Measurements from ENCODE around the gene SORCS3.

Gene SORCS3

DNA sequence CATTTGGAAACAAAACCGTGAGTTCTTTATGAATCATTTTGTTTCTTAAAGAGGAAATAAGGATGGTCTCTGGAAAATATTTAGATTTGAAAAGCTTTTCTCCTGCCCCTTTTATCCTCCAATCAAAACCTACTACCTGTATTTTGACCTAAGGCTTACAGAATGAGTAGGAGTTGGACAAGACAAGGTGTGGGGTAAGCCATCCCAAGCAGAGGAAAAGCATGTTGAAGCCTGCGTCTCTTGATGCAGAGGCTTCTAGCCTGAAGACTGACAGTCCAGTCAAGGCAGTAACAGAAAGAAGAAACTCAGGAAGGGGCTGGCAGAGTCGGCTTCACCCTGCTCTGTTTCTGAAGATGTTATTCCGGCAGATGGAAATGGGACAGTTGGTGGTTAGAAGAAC is 551.1 kb downstream of the SORCS3 start:
- no peak for ATAC-seq
- no peak overlapping the region for H3K27ac Mint-ChIP-seq
- H3K27me3 Mint-ChIP-seq = no peaks in the 10 kb centered on the region
- H3K9me3 Mint-ChIP-seq = no peaks in the 10 kb centered on the region
- H3K36me3 Mint-ChIP-seq (ENCODE audit: low read depth) = no peaks in the 10 kb centered on the region
- no peaks in the 10 kb centered on the region for H3K4me1 Mint-ChIP-seq
- H3K4me3 Mint-ChIP-seq = no peak overlapping the region
- no peak for DNase-seq

- DNase-seq (no peak), ATAC-seq (no peak)
- Mint-ChIP-seq H3K9me3 (no peaks in the 10 kb centered on the region), H3K4me1 (no peaks in the 10 kb centered on the region), H3K27me3 (no peaks in the 10 kb centered on the region), H3K36me3 (ENCODE audit: low read depth) (no peaks in the 10 kb centered on the region), H3K27ac (no peak overlapping the region), H3K4me3 (no peak overlapping the region)
These were observed 551.8 kb downstream of the SORCS3 start for GRCh38 chr10:105192861-105193260.

DNA sequence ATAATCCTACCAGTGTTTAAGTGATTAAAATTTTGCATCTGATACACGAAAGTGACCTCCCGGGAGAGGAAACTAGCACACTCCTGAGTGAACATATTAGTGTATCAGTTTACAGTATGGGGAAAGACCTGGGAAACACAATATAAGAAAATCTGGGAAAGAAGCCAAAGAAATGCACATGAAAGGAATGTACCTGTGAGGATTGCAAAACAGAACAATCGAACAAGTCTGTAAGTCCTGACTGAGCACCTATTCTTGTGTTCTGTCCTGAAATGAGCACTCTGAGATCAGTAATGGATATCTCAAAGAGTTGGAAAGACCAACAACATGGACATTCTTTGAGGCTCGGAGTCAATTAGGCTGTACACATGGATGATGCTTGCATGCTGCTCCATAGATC is 554.7 kb downstream of the SORCS3 start:
- H3K36me3 Mint-ChIP-seq (ENCODE audit: low read depth) = no peaks in the 10 kb centered on the region
- H3K9me3 Mint-ChIP-seq = no peaks in the 10 kb centered on the region
- H3K27me3 Mint-ChIP-seq = no peaks in the 10 kb centered on the region
- H3K27ac Mint-ChIP-seq = no peak overlapping the region
- ATAC-seq = no peak
- no peak for DNase-seq
- no peaks in the 10 kb centered on the region for H3K4me1 Mint-ChIP-seq
- H3K4me3 Mint-ChIP-seq = no peak overlapping the region

DNA sequence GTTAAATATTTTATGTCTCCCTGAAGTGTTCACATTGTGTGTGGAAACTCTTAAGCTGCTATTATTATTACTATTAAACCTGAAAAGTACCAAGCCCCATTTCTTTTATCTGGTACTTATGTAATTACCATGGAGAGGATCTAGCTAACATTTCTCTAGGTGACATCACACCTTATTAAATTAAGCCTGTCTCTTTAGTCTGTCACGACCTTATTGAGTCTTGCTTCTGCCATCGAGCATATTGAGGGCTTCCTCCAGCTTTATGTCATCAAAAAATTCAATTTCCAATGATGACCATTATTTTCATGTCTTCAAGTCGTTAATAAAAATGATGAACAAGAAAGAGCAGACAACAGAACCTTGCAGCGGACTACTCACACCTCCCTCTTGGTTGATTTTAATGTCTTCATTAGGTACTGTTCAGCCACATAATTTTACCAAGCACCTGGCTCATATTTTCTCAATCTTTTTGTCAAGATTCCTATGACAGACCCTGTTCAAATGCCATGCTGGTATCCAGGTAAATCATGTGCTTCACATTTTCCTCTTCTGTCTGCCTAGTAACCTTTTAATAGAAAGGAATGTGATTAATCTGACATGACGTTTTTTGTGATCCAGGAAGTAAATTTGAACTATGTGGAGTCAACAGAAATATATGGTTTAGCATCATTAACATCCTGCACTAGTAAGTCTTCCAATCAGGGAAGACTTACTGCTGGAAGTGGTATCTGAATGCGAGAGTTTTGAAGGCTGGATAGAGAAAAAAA is 556.7 kb downstream of the SORCS3 start:
- Mint-ChIP-seq H3K9me3 (no peaks in the 10 kb centered on the region), H3K27me3 (no peaks in the 10 kb centered on the region), H3K4me3 (no peak overlapping the region), H3K4me1 (no peaks in the 10 kb centered on the region), H3K36me3 (ENCODE audit: low read depth) (no peaks in the 10 kb centered on the region), H3K27ac (no peak overlapping the region)
- DNase-seq (no peak), ATAC-seq (no peak)

GRCh38 chr10:105206616-105207015 is 565.5 kb downstream of the SORCS3 start:
- H3K4me1 Mint-ChIP-seq = no peaks in the 10 kb centered on the region
- no peaks in the 10 kb centered on the region for H3K9me3 Mint-ChIP-seq
- H3K36me3 Mint-ChIP-seq (ENCODE audit: low read depth) = no peaks in the 10 kb centered on the region
- no peaks in the 10 kb centered on the region for H3K27me3 Mint-ChIP-seq
- H3K4me3 Mint-ChIP-seq = no peak overlapping the region
- no peak for DNase-seq
- H3K27ac Mint-ChIP-seq = no peak overlapping the region
- no peak for ATAC-seq

DNA sequence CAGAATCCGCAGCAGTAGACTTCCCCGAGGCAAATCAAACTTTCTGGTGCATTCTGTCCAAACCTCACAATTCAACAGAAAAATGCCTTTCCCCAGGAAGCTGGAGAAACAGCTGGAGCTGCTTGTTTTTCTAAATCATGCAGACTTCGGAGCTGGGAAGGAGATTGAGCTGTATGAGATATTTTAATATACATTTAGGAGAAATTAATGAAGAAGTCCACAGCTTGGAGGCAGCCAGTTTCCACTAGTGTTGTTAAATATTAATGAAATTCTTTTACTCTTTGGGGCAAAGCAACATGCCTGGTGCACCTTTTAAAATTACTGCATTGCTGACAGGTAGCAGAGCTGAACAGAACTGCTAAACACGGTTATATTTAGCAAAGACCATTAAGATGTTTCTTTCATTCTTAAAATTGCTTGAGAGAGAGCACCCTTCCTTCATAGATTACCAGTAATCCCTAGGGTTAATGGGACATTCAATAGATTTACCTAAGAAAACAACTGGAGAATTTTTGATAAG is 566.4 kb downstream of the SORCS3 start:
- Mint-ChIP-seq H3K9me3 (no peaks in the 10 kb centered on the region), H3K27ac (no peak overlapping the region), H3K27me3 (no peaks in the 10 kb centered on the region), H3K4me3 (no peak overlapping the region), H3K4me1 (no peaks in the 10 kb centered on the region), H3K36me3 (ENCODE audit: low read depth) (no peaks in the 10 kb centered on the region)
- DNase-seq (no peak), ATAC-seq (no peak)

- H3K36me3 Mint-ChIP-seq (ENCODE audit: low read depth) = no peaks in the 10 kb centered on the region
- no peak for DNase-seq
- H3K27me3 Mint-ChIP-seq = no peaks in the 10 kb centered on the region
- no peaks in the 10 kb centered on the region for H3K9me3 Mint-ChIP-seq
- no peaks in the 10 kb centered on the region for H3K4me1 Mint-ChIP-seq
- no peak for ATAC-seq
- no peak overlapping the region for H3K4me3 Mint-ChIP-seq
- H3K27ac Mint-ChIP-seq = no peak overlapping the region
These were observed 569.5 kb downstream of the SORCS3 start for GRCh38 chr10:105210546-105210945.

DNA sequence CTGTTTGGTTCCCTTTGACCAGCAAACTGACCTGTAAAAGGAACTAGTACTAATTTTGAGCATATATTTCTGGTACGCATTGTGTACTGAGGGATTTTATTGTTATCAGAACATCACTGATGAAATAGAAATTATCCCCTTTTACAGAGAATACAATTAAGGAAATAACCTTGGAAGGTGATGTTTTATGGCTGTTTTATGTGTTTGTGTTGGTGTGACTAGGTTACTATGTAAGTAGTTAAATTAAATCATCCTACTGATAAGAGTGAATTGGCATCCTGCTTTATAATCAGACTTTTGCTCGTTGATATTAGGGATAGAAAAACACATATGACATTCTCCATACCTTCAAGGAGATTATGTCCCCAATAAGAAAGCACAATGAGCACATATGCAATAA is 596.6 kb downstream of the SORCS3 start:
- Mint-ChIP-seq H3K4me1 (no peaks in the 10 kb centered on the region), H3K9me3 (peaks cover 14% of the 10 kb centered on the region), H3K27ac (no peak overlapping the region), H3K36me3 (ENCODE audit: low read depth) (no peaks in the 10 kb centered on the region), H3K27me3 (no peaks in the 10 kb centered on the region), H3K4me3 (no peak overlapping the region)
- no peak for DNase-seq
- no peak for ATAC-seq

DNA sequence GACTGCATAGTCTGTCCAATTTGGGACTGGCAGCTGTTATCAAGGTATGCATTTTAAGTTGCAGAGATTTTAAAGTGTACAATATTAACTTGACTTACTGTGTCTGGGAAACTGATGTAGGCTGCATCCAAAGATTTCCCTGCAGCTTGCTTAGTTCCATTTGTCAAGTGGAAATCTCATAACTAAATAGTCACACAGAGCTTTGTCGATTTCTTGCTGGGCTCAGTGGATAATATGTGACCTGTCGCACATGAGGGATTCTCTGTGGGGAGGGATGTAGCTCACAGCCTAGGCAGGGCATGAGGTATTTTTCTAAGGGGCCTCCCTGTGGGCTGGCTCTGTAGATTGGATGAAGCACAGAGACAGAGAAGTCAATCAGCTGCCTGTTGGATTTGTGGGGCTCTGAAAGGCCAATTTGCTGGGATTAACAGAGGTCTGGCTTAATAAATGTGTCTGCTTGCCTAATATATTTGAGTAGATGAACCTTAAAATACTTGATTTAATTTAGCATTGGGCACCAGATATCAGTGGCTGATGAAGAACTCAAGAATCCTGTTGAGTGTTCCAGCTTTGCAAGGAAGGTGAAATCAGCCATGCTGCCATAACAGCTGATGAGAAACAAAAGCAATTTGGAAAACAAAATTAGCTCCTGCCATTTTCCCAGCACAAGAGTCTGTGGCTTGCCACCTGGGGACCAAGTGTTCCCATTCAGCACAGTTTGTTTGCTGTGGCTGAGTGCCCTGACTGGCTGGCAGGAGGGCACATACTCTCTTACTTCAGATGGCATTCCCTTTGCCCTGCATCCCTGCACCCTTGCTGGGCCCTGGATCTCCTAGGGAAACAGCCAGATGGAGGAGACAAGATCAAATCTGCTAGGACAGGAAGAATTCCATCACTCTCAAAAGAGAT is 598.5 kb downstream of the SORCS3 start:
- no peak for ATAC-seq
- H3K4me1 Mint-ChIP-seq = no peaks in the 10 kb centered on the region
- no peak for DNase-seq
- H3K27ac Mint-ChIP-seq = no peak overlapping the region
- peaks cover 6% of the 10 kb centered on the region for H3K9me3 Mint-ChIP-seq
- H3K27me3 Mint-ChIP-seq = no peaks in the 10 kb centered on the region
- H3K4me3 Mint-ChIP-seq = no peak overlapping the region
- H3K36me3 Mint-ChIP-seq (ENCODE audit: low read depth) = no peaks in the 10 kb centered on the region

GRCh38 chr10:105241254-105241653 is 600.2 kb downstream of the SORCS3 start:
- Mint-ChIP-seq H3K4me1 (no peaks in the 10 kb centered on the region), H3K27me3 (no peaks in the 10 kb centered on the region), H3K27ac (no peak overlapping the region), H3K9me3 (no peaks in the 10 kb centered on the region), H3K36me3 (ENCODE audit: low read depth) (no peaks in the 10 kb centered on the region), H3K4me3 (no peak overlapping the region)
- ATAC-seq (no peak), DNase-seq (no peak)

DNA sequence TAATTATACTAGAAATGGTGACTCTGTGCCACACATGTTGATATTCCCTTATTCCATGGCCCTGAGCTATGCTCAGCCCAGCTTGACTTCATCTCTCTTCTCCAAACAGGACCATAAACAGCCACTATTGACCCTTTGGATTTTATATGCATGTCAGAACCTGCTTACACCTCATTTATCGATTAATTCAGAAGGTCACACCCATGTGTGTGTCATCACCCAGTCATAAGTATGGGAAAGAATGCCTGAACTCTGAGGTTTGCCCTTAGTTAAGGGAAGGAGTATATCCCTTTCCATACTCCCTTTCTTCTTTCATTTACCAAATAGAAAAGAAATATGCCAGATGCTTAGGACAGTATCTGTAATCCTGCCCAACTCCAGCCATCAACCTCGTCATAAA is 602.3 kb downstream of the SORCS3 start:
- no peaks in the 10 kb centered on the region for H3K27me3 Mint-ChIP-seq
- no peaks in the 10 kb centered on the region for H3K4me1 Mint-ChIP-seq
- H3K4me3 Mint-ChIP-seq = no peak overlapping the region
- H3K27ac Mint-ChIP-seq = no peak overlapping the region
- no peaks in the 10 kb centered on the region for H3K9me3 Mint-ChIP-seq
- DNase-seq = no peak
- ATAC-seq = no peak
- H3K36me3 Mint-ChIP-seq (ENCODE audit: low read depth) = no peaks in the 10 kb centered on the region

- Mint-ChIP-seq H3K27ac (no peak overlapping the region), H3K4me1 (no peaks in the 10 kb centered on the region), H3K9me3 (no peaks in the 10 kb centered on the region), H3K4me3 (no peak overlapping the region), H3K36me3 (ENCODE audit: low read depth) (no peaks in the 10 kb centered on the region), H3K27me3 (no peaks in the 10 kb centered on the region)
- no peak for DNase-seq
- no peak for ATAC-seq
These were observed 602.7 kb downstream of the SORCS3 start for GRCh38 chr10:105243825-105244224.

GRCh38 chr10:105247831-105248499 is 606.9 kb downstream of the SORCS3 start:
- H3K4me3 Mint-ChIP-seq = no peak overlapping the region
- DNase-seq = no peak
- ATAC-seq = no peak
- H3K36me3 Mint-ChIP-seq (ENCODE audit: low read depth) = no peaks in the 10 kb centered on the region
- no peak overlapping the region for H3K27ac Mint-ChIP-seq
- H3K4me1 Mint-ChIP-seq = no peaks in the 10 kb centered on the region
- peaks cover 4% of the 10 kb centered on the region for H3K9me3 Mint-ChIP-seq
- no peaks in the 10 kb centered on the region for H3K27me3 Mint-ChIP-seq

GRCh38 chr10:105252911-105253310 is 611.8 kb downstream of the SORCS3 start:
- no peaks in the 10 kb centered on the region for H3K4me1 Mint-ChIP-seq
- H3K9me3 Mint-ChIP-seq = peaks cover 4% of the 10 kb centered on the region
- no peaks in the 10 kb centered on the region for H3K36me3 Mint-ChIP-seq (ENCODE audit: low read depth)
- DNase-seq = no peak
- H3K27ac Mint-ChIP-seq = no peak overlapping the region
- no peaks in the 10 kb centered on the region for H3K27me3 Mint-ChIP-seq
- H3K4me3 Mint-ChIP-seq = no peak overlapping the region
- ATAC-seq = no peak
